Midbrain (tissue), 1 donor: Measurements from ENCODE around the gene TRMT2A.
A peak's percentile ranks its signal among the peaks of the same experiment; 100 is the strongest.

ENCODE experiments used
- DNase-seq: peaks from one replicate; lab custom pipeline; 2025; lab: John Stamatoyannopoulos, UW

TRMT2A gene

GRCh38 chr22:20135265-20135664, 18.2 kb upstream of the TRMT2A start:
- no peak for DNase-seq

- DNase-seq: no peak
Measured at GRCh38 chr22:20133930-20134549, 17.0 kb upstream of the TRMT2A start.

GRCh38 chr22:20132686-20133246, 15.7 kb upstream of the TRMT2A start:
- DNase-seq: no peak

GRCh38 chr22:20131859-20132685, 15.0 kb upstream of the TRMT2A start:
- DNase-seq: no peak

- peak; percentile 26 for DNase-seq
Measured at GRCh38 chr22:20131597-20131858, 14.5 kb upstream of the TRMT2A start, which contains the start of gene ZDHHC8. ZDHHC8 (plus strand) TSS chr22:20131804; CDS start chr22:20131948, 144 bp downstream.

GRCh38 chr22:20130731-20131596, 13.9 kb upstream of the TRMT2A start:
- DNase-seq: peak; percentile 89

GRCh38 chr22:20130319-20130718, 13.3 kb upstream of the TRMT2A start:
- no peak for DNase-seq

- DNase-seq: no peak
Measured at GRCh38 chr22:20129747-20130014, 12.7 kb upstream of the TRMT2A start.

- no peak for DNase-seq
Measured at GRCh38 chr22:20128902-20129746, 12.1 kb upstream of the TRMT2A start.

- no peak for DNase-seq
Measured at GRCh38 chr22:20128619-20128901, 11.5 kb upstream of the TRMT2A start.

GRCh38 chr22:20127869-20128618, 11.0 kb upstream of the TRMT2A start:
- no peak for DNase-seq

- DNase-seq: no peak
Measured at GRCh38 chr22:20127318-20127868, 10.4 kb upstream of the TRMT2A start.

- DNase-seq: no peak
Measured at GRCh38 chr22:20126284-20127029, 9.4 kb upstream of the TRMT2A start.

- no peak for DNase-seq
Measured at GRCh38 chr22:20125201-20126174, 8.5 kb upstream of the TRMT2A start.

- DNase-seq: no peak
Measured at GRCh38 chr22:20124083-20124787, 7.2 kb upstream of the TRMT2A start.

GRCh38 chr22:20123366-20124082, 6.5 kb upstream of the TRMT2A start:
- no peak for DNase-seq

GRCh38 chr22:20121856-20122415, 4.9 kb upstream of the TRMT2A start:
- DNase-seq: no peak
